Measurements from ENCODE around the gene MFSD1. TPM values are rescaled to one million over a fixed set of nuclear protein-coding genes. Genes with fewer than 3 reads are reported as not detected.

MFSD1 gene
- total and polyA plus RNA-seq, 2 of the 4 experiments (the other 2 are of a cell fraction) = 50.4 to 64.2 TPM

GRCh38 chr3:158768881-158769543 lies 32.8 kb upstream of the MFSD1 start:
- H3K56ac ChIP-seq (ENCODE audit: extremely low read depth, insufficient read depth, low read length) = peak overlapping the region; percentile 94
- H2BK20ac ChIP-seq (ENCODE audit: low read depth, low read length) = peak overlapping the region; percentile 97
- no peak overlapping the region for H2AFZ ChIP-seq (replicated peaks; ENCODE audit: low read length, poor library complexity)
- peak overlapping the region; percentile 81; the same call in 1 of the 2 replicates for H3K9ac ChIP-seq (ENCODE audit: low read depth, low read length)
- H4K5ac ChIP-seq (ENCODE audit: low read depth, low read length) = peak overlapping the region; percentile 95
- H3K9me1 ChIP-seq (ENCODE audit: insufficient read depth, low read length) = peaks cover 12% of the 10 kb centered on the region
- no CpG with 5 or more reads among the region's 8 CpGs for WGBS, 2 experiments (ENCODE audit: extremely low coverage in 2 of 2, insufficient read length in 1 of 2)
- H3K27me3 ChIP-seq (ENCODE audit: control insufficient read depth, insufficient read depth, low read length) = no peaks in the 10 kb centered on the region
- H4K91ac ChIP-seq (ENCODE audit: insufficient read depth, low read depth, low read length) = peak overlapping the region; percentile 87
- no peaks in the 10 kb centered on the region for H3K36me3 ChIP-seq (ENCODE audit: control insufficient read depth, insufficient read depth, low read length)
- 0 out of 2 replicates have a peak, but pooled peaks cover 2% of the 10 kb centered on the region for H4K20me1 ChIP-seq (ENCODE audit: insufficient read depth, low read length)
- peak overlapping the region; percentile 89 for H3K4me2 ChIP-seq (ENCODE audit: low read depth, low read length)
- H4K8ac ChIP-seq (ENCODE audit: low read depth in 2 of 2, low read length in 2 of 2) = peak overlapping the region; percentile 76 to 91; a peak in 3 of 4 replicates
- dilution Hi-C loops (cut with HindIII; ENCODE audit: low sequenced_read_pairs, unreplicated experiment) (no loop called here), in situ Hi-C loops (cut with MboI; ENCODE audit: low sequenced_read_pairs) (no loop called here), intact Hi-C loops (cut with micrococcal nuclease) (loop anchor here (1.0 kb wide), 1 partner anchor 42 kb away; no protein-coding TSS in a partner anchor)
- peak; percentile 98 for DNase-seq
- ChIA-PET POLR2A (ENCODE audit: unreplicated experiment) (interaction anchor here (0.6 kb wide), 1 partner anchor 1687 kb away, joined by 8 read pairs; no protein-coding TSS in a partner anchor), CTCF (interaction anchor here (1.1 to 1.5 kb wide), 3 partner anchors 9 to 21 kb away, joined by 3 to 4 read pairs (median 3); no protein-coding TSS in a partner anchor)
- H2AK9ac ChIP-seq (replicated peaks; ENCODE audit: low read depth, low read length, poor library complexity) = peak overlapping the region; percentile 26
- peaks cover 21% of the 10 kb centered on the region for H3K4me1 ChIP-seq (ENCODE audit: control insufficient read depth, insufficient read depth, low read length)
- H3K23ac ChIP-seq (ENCODE audit: low read depth, low read length) = peak overlapping the region; percentile 94
- H3K27ac ChIP-seq (ENCODE audit: insufficient read depth, low read length) = peak overlapping the region; percentile 96
- BruUV-seq (replicated peaks) = no TSS peak
- H3K4me3 ChIP-seq (ENCODE audit: insufficient read depth, low read depth, low read length) = no peak overlapping the region
- H3K9me3 ChIP-seq (ENCODE audit: control insufficient read depth, insufficient read depth, low read length) = no peaks in the 10 kb centered on the region
- ATAC-seq (ENCODE audit: low read depth) = peak; percentile 71
- H3K4ac ChIP-seq (ENCODE audit: low read depth, low read length) = peak overlapping the region; percentile 95
- peak overlapping the region; percentile 93 for H2BK5ac ChIP-seq (ENCODE audit: low read depth, low read length, poor library complexity, severe bottlenecking)
- peak overlapping the region; percentile 65; the same call in 2 of the 3 replicates for H2BK15ac ChIP-seq (ENCODE audit: low read depth, low read length)
- peak overlapping the region; percentile 96 for H3K18ac ChIP-seq (ENCODE audit: low read depth, low read length)
- H2AK5ac ChIP-seq (ENCODE audit: low read depth, low read length) = peak overlapping the region; percentile 88
- H2BK120ac ChIP-seq (ENCODE audit: low read depth, low read length) = peak overlapping the region; percentile 96
- TF ChIP-seq CEBPB (IDR thresholded peaks at IDR 0.05; ENCODE audit: low read depth, low read length) (peak; percentile 82), RCOR1 (IDR thresholded peaks at IDR 0.05; ENCODE audit: insufficient replicate concordance, low read length) (peak; percentile 32), FOS (IDR thresholded peaks at IDR 0.05; ENCODE audit: low read depth, low read length) (peak; percentile 13; the same call in 1 of the 2 replicates), RFX5 (IDR thresholded peaks at IDR 0.05; ENCODE audit: low read depth, low read length) (no peak), POLR2A (IDR thresholded peaks at IDR 0.05; ENCODE audit: low read depth, low read length) (0 out of 2 replicates have a peak, but pooled peaks have one; percentile 23), USF2 (IDR thresholded peaks at IDR 0.05; ENCODE audit: low read depth, low read length) (no peak), MAZ (IDR thresholded peaks at IDR 0.05; ENCODE audit: borderline replicate concordance, low read depth, low read length) (no peak), ELK1 (IDR thresholded peaks at IDR 0.05; ENCODE audit: borderline replicate concordance, low read depth, low read length) (no peak), BHLHE40 (IDR thresholded peaks at IDR 0.05; ENCODE audit: low read depth, low read length) (peak; percentile 26; the same call in 1 of the 2 replicates), RAD21 (IDR thresholded peaks at IDR 0.05; ENCODE audit: low read length) (no peak), CHD1 (IDR thresholded peaks at IDR 0.05; ENCODE audit: low read depth, low read length) (no peak), SMC3 (IDR thresholded peaks at IDR 0.05; ENCODE audit: low read depth, low read length) (no peak), NFE2L2 (IDR thresholded peaks at IDR 0.05; ENCODE audit: low read depth, low read length) (no peak), MAFK (IDR thresholded peaks at IDR 0.05; ENCODE audit: low read depth, low read length) (no peak), MXI1 (IDR thresholded peaks at IDR 0.05; ENCODE audit: borderline replicate concordance, low read depth, low read length) (peak; percentile 71)
- H3K79me1 ChIP-seq (ENCODE audit: low read depth in 1 of 2, low read length in 2 of 2) = no peaks in the 10 kb centered on the region; a peak in 1 of 4 replicates
- H3K14ac ChIP-seq (replicated peaks; ENCODE audit: low read depth, low read length) = peak overlapping the region; percentile 95

Data from IMR-90 (cell line).